AG04450 (cell line): Measurements from ENCODE around the gene CFTR. TPM values are rescaled to one million over a fixed set of nuclear protein-coding genes. Genes with fewer than 3 reads are reported as not detected.

ENCODE experiments used
- CTCF ChIA-PET: fragments of 300-600, 350-600 bp; formaldehyde crosslinking; extraction: SDS; loops from one replicate; lab custom pipeline; 2022; ENCODE audit warnings: antibody characterized with exemption, inconsistent platforms; lab: Charles Lee
- POLR2A ChIA-PET: fragments of 350-600 bp; formaldehyde crosslinking; extraction: SDS; loops from one replicate; lab custom pipeline; 2021; ENCODE audit warnings: antibody characterized with exemption, inconsistent platforms; lab: Yijun Ruan, JAX
- DNase-seq: peaks from one replicate; pipeline ENCODE4 v3.0.0-alpha.2; 2011; ENCODE audit warnings: low read depth, low spot score
- H3K27ac ChIP-seq: one replicate; pipeline ENCODE4 v1.5.1; 2012; ENCODE audit warnings: low read depth, low read length, control low read depth
- H3K27me3 ChIP-seq: one replicate; pipeline ENCODE4 v1.6.0; 2012; ENCODE audit warnings: low read length; ENCODE audit not compliant: control insufficient read depth, insufficient read depth
- H3K4me3 ChIP-seq: 2 replicates; pipeline ENCODE4 v1.5.1; 2011; ENCODE audit warnings: mild to moderate bottlenecking, low read depth, low read length, control low read depth
- H3K9me3 ChIP-seq: 2 replicates; pipeline ENCODE4 v1.5.1; 2012; ENCODE audit warnings: low read length; ENCODE audit not compliant: control insufficient read depth, insufficient read depth
- polyA plus RNA-seq: library from polyadenylated mRNA; depleted of rRNA; stranded (reverse); fragments of >200 nt; gene quantifications from 2 replicates; pipeline ENCODE4 v1.2.3, GENCODE V29; 2011
- TF ChIP-seq, protein P1 (sequence below): IDR thresholded peaks from 2 replicates; pipeline ENCODE4 v1.5.1; 2011; ENCODE audit warnings: low read depth, low read length, control low read depth, inconsistent platforms

The CFTR gene
- polyA plus RNA-seq, 1 experiment, result 0.37 TPM

- POLR2A ChIA-PET, result no interaction called here
- TF ChIP-seq, protein P1, sequence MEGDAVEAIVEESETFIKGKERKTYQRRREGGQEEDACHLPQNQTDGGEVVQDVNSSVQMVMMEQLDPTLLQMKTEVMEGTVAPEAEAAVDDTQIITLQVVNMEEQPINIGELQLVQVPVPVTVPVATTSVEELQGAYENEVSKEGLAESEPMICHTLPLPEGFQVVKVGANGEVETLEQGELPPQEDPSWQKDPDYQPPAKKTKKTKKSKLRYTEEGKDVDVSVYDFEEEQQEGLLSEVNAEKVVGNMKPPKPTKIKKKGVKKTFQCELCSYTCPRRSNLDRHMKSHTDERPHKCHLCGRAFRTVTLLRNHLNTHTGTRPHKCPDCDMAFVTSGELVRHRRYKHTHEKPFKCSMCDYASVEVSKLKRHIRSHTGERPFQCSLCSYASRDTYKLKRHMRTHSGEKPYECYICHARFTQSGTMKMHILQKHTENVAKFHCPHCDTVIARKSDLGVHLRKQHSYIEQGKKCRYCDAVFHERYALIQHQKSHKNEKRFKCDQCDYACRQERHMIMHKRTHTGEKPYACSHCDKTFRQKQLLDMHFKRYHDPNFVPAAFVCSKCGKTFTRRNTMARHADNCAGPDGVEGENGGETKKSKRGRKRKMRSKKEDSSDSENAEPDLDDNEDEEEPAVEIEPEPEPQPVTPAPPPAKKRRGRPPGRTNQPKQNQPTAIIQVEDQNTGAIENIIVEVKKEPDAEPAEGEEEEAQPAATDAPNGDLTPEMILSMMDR, result no peak
Measured at GRCh38 chr7:117637937-117638336, 158.1 kb downstream of the CFTR start.

GRCh38 chr7:117639966-117640365, 160.1 kb downstream of the CFTR start:
- H3K9me3 ChIP-seq, result no peaks in the 10 kb centered on the region
- TF ChIP-seq, protein P1, result no peak
- CTCF ChIA-PET, result interaction anchor here (1.0 kb wide), 1 partner anchor 76 kb away, joined by 4 read pairs; no protein-coding TSS in a partner anchor
- H3K4me3 ChIP-seq, result no peak overlapping the region
- DNase-seq, result no peak
- H3K27ac ChIP-seq, result no peak overlapping the region
- no peaks in the 10 kb centered on the region for H3K27me3 ChIP-seq
- POLR2A ChIA-PET, result no interaction called here

More at GRCh38 chr7:117637937-117638336, 158.1 kb downstream of the CFTR start:
- no peaks in the 10 kb centered on the region for H3K9me3 ChIP-seq
- CTCF ChIA-PET, result no interaction called here
- no peak overlapping the region for H3K27ac ChIP-seq
- H3K27me3 ChIP-seq, result no peaks in the 10 kb centered on the region
- DNase-seq, result no peak
- no peak overlapping the region for H3K4me3 ChIP-seq

DNA sequence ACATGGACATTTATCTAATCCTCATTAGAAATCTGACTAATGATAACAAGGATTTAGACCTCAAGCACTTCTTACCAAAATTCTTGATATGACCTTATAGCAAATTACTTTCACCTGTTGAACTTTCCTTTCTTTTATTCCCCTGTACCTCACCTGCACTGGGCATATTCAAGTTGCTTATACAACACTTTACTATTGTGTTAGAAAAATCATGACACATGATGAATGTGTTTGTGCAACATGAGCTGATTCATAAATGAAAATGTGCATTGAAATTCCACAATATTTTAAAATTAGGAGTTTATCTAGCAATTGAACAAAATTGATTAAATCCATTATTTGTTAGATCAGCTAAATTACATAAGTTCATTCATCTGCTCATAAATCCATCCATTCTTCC, 160.6 kb downstream of the CFTR start:
- POLR2A ChIA-PET, result no interaction called here

GRCh38 chr7:117645481-117646165, 165.8 kb downstream of the CFTR start:
- no peaks in the 10 kb centered on the region for H3K27me3 ChIP-seq
- H3K27ac ChIP-seq, result no peak overlapping the region
- CTCF ChIA-PET, result no interaction called here
- no peak overlapping the region for H3K4me3 ChIP-seq
- POLR2A ChIA-PET, result no interaction called here
- TF ChIP-seq, protein P1, result no peak
- H3K9me3 ChIP-seq, result no peaks in the 10 kb centered on the region; the same call in 1 of the 2 replicates
- no peak for DNase-seq

More for the DNA sequence above, 160.6 kb downstream of the CFTR start:
- no peak overlapping the region for H3K4me3 ChIP-seq
- no peak for DNase-seq
- H3K9me3 ChIP-seq, result no peaks in the 10 kb centered on the region
- no peaks in the 10 kb centered on the region for H3K27me3 ChIP-seq
- TF ChIP-seq, protein P1, result no peak
- H3K27ac ChIP-seq, result no peak overlapping the region
- CTCF ChIA-PET, result interaction anchor here (0.7 to 1.0 kb wide), 2 partner anchors 76 to 103 kb away, joined by 3 to 4 read pairs; no protein-coding TSS in a partner anchor

DNA sequence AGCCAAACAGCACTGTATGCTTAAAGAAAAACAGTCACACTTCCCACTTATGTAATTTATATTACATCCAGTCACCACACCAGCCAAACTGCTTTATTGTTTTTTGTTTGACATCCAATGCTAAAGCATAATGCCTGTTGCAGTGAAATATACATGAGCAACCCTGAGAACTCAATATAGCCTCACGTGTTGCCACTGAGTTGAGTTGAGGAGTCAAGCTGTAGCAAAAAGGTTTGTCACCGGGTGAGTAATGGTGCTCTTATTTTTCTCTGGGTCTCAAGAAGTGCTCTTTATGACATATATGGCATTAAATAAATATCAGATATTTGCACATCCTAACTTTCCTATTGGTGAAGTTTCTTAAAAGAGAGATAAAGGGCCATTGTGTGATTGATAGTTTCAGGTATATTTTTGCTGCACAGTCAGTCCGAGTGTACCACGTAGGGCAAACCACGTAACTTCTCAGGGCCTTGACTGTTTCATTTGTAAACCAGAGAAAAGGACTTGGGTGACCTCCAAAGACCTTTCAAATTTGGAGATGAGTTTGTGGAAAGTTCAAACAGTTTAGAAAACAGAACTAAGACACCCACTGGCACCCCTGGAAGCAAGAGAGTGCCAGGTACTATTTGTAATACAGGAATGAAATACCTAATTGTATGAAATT, 168.5 kb downstream of the CFTR start:
- ChIA-PET POLR2A (no interaction called here), CTCF (no interaction called here)
- Histone ChIP-seq H3K4me3 (no peak overlapping the region), H3K9me3 (no peaks in the 10 kb centered on the region; the same call in 1 of the 2 replicates), H3K27ac (no peak overlapping the region), H3K27me3 (no peaks in the 10 kb centered on the region)
- DNase-seq, result no peak
- TF ChIP-seq, protein P1, result no peak
